HFF-Myc (cell line): Measurements from ENCODE around the gene GRK4.

Experiments
- DNase-seq: peaks from one replicate; pipeline ENCODE4 v3.0.0-alpha.2; 2011; ENCODE audit warnings: low read depth; ENCODE audit errors: extremely low read depth
- H3K4me3 ChIP-seq: replicated peaks from 2 replicates; pipeline ENCODE4 v1.5.1; 2011; ENCODE audit warnings: low read depth, mild to moderate bottlenecking, control low read depth, low read length
- TF ChIP-seq, protein P1 (sequence below): IDR thresholded peaks from 2 replicates; pipeline ENCODE4 v1.5.1; 2012; ENCODE audit warnings: mild to moderate bottlenecking, low read depth, low read length, control low read depth; ENCODE audit errors: missing control alignments

GRK4 gene

DNA sequence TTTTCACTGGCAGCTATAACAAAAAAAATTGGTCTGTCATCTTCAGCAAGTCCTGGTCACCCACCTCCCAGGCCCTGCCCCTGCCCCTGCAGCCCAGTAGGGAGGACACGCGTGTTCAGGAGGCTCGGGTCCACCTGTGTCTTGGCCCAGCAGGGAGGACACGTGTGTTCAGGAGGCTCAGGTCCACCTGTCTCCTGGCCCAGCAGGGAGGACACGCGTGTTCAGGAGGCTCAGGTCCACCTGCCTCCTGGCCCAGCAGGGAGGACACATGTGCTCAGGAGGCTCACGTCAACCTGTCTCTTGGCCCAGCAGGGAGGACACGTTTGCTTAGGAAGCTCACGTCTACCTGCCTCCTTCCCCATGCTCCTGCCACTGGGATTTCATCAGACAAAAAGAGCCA lies 66.1 kb downstream of the GRK4 start:
- TF ChIP-seq, protein P1, sequence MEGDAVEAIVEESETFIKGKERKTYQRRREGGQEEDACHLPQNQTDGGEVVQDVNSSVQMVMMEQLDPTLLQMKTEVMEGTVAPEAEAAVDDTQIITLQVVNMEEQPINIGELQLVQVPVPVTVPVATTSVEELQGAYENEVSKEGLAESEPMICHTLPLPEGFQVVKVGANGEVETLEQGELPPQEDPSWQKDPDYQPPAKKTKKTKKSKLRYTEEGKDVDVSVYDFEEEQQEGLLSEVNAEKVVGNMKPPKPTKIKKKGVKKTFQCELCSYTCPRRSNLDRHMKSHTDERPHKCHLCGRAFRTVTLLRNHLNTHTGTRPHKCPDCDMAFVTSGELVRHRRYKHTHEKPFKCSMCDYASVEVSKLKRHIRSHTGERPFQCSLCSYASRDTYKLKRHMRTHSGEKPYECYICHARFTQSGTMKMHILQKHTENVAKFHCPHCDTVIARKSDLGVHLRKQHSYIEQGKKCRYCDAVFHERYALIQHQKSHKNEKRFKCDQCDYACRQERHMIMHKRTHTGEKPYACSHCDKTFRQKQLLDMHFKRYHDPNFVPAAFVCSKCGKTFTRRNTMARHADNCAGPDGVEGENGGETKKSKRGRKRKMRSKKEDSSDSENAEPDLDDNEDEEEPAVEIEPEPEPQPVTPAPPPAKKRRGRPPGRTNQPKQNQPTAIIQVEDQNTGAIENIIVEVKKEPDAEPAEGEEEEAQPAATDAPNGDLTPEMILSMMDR = no peak
- DNase-seq = no peak
- H3K4me3 ChIP-seq = no peak overlapping the region

DNA sequence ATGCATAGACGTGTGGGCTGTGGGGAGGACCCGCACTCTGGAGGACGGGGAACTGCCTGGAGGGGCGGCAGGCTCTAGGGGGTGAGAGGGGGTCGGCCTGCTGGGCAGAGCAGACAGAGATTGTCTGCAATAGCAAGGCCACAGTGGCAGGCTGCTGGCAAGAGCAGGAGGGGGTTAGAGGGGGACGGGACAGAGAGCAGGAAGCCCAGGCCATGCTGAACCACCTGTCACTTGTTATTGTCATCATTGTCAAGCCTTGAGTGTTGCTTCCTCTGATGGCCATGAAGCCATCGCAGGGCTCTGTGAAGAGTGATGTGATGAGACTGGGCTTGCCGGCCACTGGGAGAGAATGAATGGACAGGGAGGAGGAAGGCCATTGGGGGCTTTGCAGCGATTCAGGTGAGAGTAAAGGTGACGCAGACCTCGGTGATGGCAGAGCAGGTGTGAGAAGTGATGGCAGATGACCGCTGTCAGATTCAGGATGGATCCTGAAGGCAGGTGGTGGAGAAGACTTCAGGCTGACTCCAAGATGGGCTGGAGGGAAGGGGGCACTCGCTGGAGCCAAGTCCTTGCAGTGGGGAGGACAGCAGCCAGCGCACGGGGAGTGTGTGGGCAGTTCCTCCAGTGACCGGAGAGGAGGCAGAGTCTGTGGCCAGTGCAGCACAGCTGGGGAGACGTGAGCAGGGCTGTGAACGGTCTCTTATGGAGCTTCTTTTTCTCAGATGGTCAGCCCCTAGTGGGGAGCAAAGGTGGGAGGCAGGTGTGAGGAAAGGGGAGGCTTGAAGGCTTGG lies 67.4 kb downstream of the GRK4 start:
- TF ChIP-seq, protein P1 = no peak
- DNase-seq = no peak
- no peak overlapping the region for H3K4me3 ChIP-seq

DNA sequence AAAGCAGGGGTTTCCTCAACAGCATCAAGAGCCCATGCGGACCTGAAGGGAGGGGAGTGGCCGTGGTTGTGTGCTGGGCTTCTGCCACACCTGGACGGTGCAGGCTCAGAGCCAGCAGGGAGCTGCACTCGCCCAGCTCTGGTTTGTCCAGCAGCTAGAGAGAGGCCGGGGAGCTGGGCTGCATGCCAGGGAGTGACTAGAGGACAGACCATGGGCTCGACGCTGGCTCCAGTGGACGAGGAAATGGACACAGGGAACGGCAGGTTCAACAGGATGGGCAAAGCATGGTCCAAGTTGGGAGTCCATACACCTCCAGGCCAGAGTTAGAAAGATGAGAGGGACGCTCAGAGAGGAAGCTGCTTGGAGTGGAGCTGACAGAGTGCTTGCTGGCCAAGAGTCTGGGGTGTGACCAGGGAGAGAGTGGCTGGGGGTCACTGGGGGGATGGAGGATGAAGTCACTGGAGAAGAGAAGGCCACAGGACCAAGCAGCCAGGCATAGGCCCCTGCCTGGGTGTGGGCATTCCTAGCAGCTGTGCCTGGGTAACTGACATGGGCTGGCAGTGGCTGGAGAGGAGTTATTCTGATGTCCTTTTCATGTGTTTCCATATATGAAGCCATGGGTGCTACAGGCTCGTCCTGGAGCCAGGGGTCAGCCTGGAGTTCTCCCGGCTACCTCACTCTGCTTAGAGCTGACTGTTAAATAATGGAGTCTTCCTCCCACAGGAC lies 68.1 kb downstream of the GRK4 start:
- no peak overlapping the region for H3K4me3 ChIP-seq
- TF ChIP-seq, protein P1 = no peak
- DNase-seq = no peak

DNA sequence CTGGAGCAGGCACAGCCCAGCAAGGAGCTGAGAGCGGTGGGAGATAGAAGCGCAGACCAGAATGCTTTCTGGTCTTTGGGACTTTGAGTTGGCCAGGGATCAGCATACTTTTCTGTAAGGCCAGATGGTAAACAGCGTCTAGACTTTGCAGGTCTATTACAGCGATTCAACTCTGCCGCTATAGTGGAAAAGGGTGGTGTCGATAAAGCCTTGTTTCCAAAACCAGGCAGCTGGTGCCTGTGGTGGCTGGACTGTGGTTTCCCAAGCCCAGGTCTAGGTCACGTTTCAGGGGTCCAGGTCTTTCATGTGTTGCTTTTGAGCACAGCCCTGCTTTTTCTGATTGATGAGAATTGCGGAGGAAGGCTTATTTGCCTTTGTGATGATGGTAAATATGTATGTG lies 70.9 kb downstream of the GRK4 start:
- TF ChIP-seq, protein P1 = no peak
- H3K4me3 ChIP-seq = no peak overlapping the region
- no peak for DNase-seq

DNA sequence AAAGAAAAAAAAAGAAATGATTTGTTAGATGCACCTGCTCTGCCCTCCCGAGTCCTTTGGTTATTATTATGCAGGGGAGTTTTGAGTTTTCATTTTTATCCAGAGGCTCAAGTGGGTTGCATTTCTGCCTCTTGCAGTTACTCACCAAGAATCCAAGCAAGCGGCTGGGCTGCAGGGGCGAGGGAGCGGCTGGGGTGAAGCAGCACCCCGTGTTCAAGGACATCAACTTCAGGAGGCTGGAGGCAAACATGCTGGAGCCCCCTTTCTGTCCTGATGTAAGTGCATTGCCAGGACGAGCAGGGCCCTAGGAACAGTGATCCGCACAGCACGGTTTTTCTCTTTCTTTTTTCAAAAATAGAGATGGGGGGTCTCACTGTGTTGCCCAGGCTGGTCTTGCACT lies 71.9 kb downstream of the GRK4 start:
- no peak overlapping the region for H3K4me3 ChIP-seq
- no peak for DNase-seq
- TF ChIP-seq, protein P1 = no peak

DNA sequence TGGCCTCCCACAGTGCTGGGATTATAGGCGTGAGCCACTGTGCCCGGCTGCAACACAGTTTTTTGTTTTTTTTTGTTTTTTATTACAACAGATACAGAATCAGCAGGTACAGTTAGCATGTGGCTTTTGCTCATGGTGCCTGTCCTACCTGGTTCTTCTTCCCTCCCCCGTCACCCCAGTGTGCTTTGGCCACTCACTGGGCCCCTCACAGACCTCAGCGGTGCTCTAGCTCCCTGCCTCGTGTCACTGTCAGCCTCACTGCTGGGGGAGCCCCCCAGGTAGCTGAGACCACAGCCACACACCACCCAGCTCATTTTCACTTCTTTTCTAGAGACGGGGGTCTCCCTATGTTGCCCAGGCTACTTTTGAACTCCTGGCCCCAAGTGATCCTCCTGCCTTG lies 72.3 kb downstream of the GRK4 start:
- TF ChIP-seq, protein P1 = no peak
- no peak overlapping the region for H3K4me3 ChIP-seq
- no peak for DNase-seq
